Upper lobe of right lung (tissue), 1 donor: Measurements from ENCODE around the gene PHOX2A. TPM values are rescaled to one million over a fixed set of nuclear protein-coding genes. Genes with fewer than 3 reads are reported as not detected.
A peak's percentile ranks its signal among the peaks of the same experiment; 100 is the strongest.

Experiments
- ATAC-seq: fragments of 200-7000 bp; cut with Tn5 transposase; one replicate; pipeline ENCODE4 v1.9.1; 2020; ENCODE audit warnings: mild to moderate bottlenecking, moderate library complexity
- DNase-seq: peaks from one replicate; pipeline ENCODE4 v3.0.0-alpha.2; 2020
- H3K27ac ChIP-seq: fragments of 200-600 bp; one replicate; pipeline ENCODE4 v1.8.0; 2022
- H3K27me3 ChIP-seq: fragments of 200-600 bp; one replicate; pipeline ENCODE4 v1.8.0; 2022; ENCODE audit warnings: mild to moderate bottlenecking
- H3K36me3 ChIP-seq: fragments of 200-600 bp; one replicate; pipeline ENCODE4 v1.8.0; 2022
- H3K4me1 ChIP-seq: fragments of 200-600 bp; one replicate; pipeline ENCODE4 v1.8.0; 2022
- H3K4me3 ChIP-seq: fragments of 200-600 bp; one replicate; pipeline ENCODE4 v1.8.0; 2022; ENCODE audit warnings: mild to moderate bottlenecking
- H3K9me3 ChIP-seq: fragments of 200-600 bp; one replicate; pipeline ENCODE4 v1.8.0; 2022
- intact Hi-C: fragments of 100-400 bp; cut with DNase I; formaldehyde crosslinking; loops from one replicate; pipeline ENCODE4 v1.11.0; 2022
- total RNA-seq: library from RNA; stranded (reverse); fragmentation: NEBNext Ultra II Directional; extraction: Animal tissue kit (Norgen Biotek cat#: 25700); gene quantifications from one replicate; pipeline ENCODE4 v1.2.1, GENCODE V29; 2021
- TF ChIP-seq, protein P1 (sequence below): fragments of 200-600 bp; IDR thresholded peaks from one replicate; pipeline ENCODE4 v1.8.0; 2022; ENCODE audit warnings: antibody characterized with exemption
- donor health status: DM: no; HTN: yes; CAD: no; lungs with severe emphysema.

PHOX2A gene
- total RNA-seq, 1 donor from 2014 or later, result not detected

DNA sequence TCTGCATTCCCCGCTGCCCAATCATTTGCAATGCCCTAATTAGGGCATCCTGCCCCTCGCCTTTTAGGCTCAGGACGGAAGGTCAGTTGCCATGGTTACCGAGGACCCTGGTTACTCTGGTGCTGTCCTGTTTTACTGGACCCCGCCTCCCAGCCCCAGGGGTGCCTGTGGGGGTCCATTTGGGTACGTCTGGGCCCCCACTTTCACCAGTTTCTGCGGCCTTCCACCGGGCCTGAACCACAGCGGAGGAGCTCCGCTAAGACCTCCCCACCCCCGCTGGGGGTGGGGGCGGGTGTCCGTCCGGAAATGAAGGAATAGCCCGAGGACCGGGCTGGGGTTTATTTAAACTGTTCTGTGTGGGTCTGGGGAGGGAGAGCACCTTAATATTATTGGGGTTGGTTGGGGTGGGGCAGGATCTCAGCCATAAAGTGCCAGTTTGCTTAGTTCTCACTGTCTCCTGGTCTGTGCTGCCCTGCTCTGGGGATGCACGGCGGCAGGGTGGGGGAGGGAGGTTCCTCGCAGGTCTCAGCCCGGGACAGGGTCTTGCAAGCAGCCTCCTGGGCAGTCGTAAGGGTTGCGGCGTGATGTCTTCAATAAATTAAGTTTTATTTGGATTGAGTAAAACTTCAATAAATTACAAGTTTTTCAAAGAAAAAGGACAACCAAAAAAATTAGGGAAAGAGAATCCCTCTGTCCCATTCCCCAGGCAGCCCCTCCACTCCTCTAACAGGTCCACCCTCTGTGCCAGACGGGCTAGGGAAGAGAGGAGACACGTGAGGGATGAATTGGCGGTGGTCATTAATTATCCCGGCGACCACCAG is 5.3 kb downstream of the PHOX2A start:
- intact Hi-C loops, result no loop called here
- Histone ChIP-seq H3K4me3 (no peak overlapping the region), H3K27ac (no peak overlapping the region), H3K4me1 (peaks cover 27% of the 10 kb centered on the region), H3K36me3 (peaks cover 36% of the 10 kb centered on the region), H3K9me3 (no peaks in the 10 kb centered on the region), H3K27me3 (peaks cover 35% of the 10 kb centered on the region)
- DNase-seq, result peak; percentile 62
- no peak for ATAC-seq
- TF ChIP-seq, protein P1, sequence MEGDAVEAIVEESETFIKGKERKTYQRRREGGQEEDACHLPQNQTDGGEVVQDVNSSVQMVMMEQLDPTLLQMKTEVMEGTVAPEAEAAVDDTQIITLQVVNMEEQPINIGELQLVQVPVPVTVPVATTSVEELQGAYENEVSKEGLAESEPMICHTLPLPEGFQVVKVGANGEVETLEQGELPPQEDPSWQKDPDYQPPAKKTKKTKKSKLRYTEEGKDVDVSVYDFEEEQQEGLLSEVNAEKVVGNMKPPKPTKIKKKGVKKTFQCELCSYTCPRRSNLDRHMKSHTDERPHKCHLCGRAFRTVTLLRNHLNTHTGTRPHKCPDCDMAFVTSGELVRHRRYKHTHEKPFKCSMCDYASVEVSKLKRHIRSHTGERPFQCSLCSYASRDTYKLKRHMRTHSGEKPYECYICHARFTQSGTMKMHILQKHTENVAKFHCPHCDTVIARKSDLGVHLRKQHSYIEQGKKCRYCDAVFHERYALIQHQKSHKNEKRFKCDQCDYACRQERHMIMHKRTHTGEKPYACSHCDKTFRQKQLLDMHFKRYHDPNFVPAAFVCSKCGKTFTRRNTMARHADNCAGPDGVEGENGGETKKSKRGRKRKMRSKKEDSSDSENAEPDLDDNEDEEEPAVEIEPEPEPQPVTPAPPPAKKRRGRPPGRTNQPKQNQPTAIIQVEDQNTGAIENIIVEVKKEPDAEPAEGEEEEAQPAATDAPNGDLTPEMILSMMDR, result no peak

DNA sequence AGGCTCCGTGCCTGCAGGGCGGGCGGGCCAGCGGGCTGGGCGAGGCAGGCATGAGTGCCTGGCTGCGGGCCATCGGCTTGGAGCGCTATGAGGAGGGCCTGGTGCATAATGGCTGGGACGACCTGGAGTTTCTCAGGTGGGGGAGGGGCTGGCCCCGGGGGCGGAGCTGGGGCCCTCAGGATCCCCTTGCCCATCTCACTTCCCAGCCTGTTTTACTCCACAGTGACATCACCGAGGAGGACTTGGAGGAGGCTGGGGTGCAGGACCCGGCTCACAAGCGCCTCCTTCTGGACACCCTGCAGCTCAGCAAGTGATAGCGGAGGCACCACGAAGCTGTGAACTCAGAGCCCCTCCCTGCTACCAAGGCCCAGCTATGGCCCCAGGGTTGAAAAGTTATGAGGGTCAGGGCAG is 5.9 kb downstream of the PHOX2A start:
- Histone ChIP-seq H3K27ac (no peak overlapping the region), H3K27me3 (peaks cover 29% of the 10 kb centered on the region), H3K4me3 (no peak overlapping the region), H3K36me3 (peaks cover 43% of the 10 kb centered on the region), H3K9me3 (no peaks in the 10 kb centered on the region), H3K4me1 (peaks cover 27% of the 10 kb centered on the region)
- TF ChIP-seq, protein P1, result peak; percentile 72
- ATAC-seq, result peak; percentile 81
- DNase-seq, result peak; percentile 86
- intact Hi-C loops, result no loop called here

DNA sequence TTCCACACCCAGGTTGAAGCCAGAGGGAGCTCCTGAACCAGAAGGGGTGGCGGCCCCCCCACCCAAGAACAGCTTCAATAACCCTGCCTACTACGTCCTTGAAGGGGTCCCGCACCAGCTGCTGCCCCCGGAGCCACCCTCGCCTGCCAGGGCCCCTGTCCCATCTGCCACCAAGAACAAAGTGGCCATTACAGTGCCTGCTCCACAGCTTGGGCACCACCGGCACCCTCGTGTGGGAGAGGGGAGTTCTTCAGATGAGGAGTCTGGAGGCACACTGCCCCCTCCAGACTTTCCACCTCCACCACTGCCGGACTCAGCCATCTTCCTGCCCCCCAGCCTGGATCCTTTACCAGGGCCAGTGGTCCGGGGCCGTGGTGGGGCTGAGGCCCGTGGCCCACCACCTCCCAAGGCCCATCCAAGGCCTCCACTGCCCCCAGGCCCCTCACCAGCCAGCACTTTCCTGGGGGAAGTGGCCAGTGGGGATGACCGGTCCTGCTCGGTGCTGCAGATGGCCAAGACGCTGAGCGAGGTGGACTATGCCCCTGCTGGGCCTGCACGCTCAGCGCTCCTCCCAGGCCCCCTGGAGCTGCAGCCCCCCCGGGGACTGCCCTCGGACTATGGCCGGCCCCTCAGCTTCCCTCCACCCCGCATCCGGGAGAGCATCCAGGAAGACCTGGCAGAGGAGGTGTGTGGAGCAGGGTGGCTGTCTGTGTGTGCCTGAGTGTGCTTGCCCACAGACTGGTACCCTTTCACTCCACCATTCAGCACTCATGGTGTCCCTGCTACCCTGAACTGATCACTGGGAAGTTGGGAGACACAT is 6.7 kb downstream of the PHOX2A start:
- Histone ChIP-seq H3K27ac (no peak overlapping the region), H3K36me3 (peaks cover 50% of the 10 kb centered on the region), H3K4me1 (peaks cover 27% of the 10 kb centered on the region), H3K9me3 (no peaks in the 10 kb centered on the region), H3K4me3 (no peak overlapping the region), H3K27me3 (peaks cover 22% of the 10 kb centered on the region)
- intact Hi-C loops, result no loop called here
- TF ChIP-seq, protein P1, result no peak
- DNase-seq, result peak; percentile 60
- no peak for ATAC-seq

DNA sequence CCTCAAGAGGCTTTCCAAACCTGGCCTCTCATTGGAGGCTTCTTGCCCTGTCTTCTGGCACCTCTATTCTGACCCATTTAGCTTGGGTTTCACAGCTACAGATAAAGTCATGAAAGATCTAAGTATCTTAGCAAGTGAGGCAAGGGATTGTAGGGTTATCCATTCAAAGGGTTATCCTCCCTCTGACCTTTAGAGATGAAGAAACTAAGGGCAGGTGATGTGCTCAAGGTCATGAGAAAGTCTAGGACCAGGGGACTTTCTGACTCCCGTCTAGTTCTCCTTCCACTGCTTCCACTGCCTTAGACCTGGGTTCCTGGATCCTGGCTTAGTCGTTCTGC is 7.2 kb downstream of the PHOX2A start:
- intact Hi-C loops, result no loop called here
- Histone ChIP-seq H3K4me1 (peaks cover 27% of the 10 kb centered on the region), H3K36me3 (peaks cover 56% of the 10 kb centered on the region), H3K4me3 (no peak overlapping the region), H3K9me3 (no peaks in the 10 kb centered on the region), H3K27me3 (peaks cover 16% of the 10 kb centered on the region), H3K27ac (no peak overlapping the region)
- TF ChIP-seq, protein P1, result no peak
- no peak for ATAC-seq
- DNase-seq, result no peak

DNA sequence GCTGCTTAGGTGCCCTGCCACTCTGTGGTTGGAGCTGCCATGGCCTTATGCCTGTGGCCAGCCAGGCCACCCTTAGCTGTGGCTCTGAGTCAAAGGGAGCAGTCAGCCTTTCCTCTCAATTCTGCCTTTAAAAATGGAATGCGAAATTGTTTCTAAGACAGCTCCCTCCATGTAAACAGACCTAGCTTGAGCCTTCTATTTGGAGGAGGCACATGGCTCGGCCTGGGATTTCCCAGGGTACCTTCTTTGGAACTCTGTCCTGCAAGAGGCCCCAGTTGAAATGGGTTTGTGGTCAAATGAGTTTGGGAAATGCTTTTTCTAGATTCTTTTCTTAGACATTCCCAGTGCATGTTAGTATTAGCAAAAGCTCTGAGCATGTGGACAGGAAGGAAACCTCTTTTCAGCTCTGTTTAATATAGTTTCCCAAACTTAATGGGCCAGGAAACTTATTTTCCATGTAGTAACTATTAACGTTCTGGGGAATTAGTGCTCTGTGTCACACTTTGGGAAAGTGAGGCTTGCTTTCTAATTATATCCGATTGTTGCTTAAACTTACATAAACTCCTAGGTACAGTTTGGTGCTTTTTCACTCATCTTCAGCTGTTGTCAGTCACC is 7.8 kb downstream of the PHOX2A start:
- Histone ChIP-seq H3K36me3 (peaks cover 61% of the 10 kb centered on the region), H3K27ac (no peak overlapping the region), H3K27me3 (peaks cover 10% of the 10 kb centered on the region), H3K4me3 (no peak overlapping the region), H3K9me3 (no peaks in the 10 kb centered on the region), H3K4me1 (peaks cover 26% of the 10 kb centered on the region)
- intact Hi-C loops, result no loop called here
- no peak for ATAC-seq
- TF ChIP-seq, protein P1, result no peak
- no peak for DNase-seq
